ENCODE results near the gene ZNF93.
"Not testable (repeated sequence)": the region's sequence is repeated elsewhere in the genome, so short reads cannot be mapped to it uniquely, and the experiment has no call there.

Gene ZNF93

DNA sequence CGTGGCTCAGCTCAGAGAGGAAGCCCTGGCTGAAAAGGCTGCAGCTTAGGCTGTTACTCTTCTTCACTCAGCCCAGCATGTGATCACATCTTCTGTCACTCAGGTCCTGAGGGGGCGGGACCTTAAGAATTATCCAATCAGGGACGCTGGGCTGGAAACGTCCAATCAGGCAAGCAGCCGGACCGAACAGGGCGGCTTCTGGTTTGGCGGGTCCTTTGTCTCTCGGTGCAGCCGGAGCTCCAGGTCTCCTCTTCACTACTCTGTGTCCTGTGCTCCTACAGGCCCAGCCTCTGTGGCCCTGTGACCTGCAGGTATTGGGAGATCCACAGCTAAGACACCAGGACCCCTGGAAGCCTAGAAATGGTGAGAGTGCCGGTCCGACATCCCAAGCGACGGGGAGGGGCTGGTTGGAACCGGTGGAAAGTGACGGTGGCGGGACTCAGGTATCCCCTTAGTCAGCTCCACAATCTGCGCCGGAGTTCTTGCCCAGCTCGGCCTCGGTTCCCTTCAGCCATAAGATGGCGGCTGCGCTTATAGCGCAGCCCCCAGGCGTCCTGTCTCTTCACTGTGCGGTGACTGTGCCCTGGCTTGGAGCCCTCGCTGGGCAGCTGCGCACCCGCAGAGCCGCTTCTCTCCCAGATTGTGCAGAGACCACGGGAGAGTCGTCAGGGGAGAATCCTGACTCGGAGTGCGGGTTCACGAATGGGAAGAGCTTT is at the start of gene ZNF93:
Gene ZNF93 (plus strand): TSS at position 218 of the 716 bp plus-strand sequence. CDS start 143 bp downstream, at position 361.
- peak; percentile 48 to 53 for DNase-seq
- no peak for TF ChIP-seq GATA1 (IDR thresholded peaks at IDR 0.05; ENCODE audit: low read depth, low read length)
- TF ChIP-seq POLR2A (IDR thresholded peaks at IDR 0.05; ENCODE audit: low read length): no peak

DNA sequence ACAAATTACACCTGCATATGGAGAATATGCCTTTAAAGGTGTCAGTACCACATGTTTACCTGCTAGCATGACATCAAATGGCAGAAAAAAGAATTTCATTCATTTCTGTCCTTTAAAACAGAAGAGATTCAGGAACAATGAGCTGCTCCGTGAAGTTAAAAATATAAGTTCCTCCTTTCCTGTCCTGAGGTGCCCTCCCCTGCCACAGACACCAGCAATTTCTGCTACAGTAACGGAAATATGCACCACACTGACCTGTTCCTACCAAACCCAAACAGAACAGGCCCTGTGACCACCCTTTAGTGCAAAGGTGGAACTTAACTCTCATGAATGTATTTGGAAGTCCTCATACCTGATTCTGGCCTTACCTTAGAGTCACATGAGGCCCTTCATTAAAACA is 49.0 kb upstream of the ZNF93 start:
- DNase-seq: not testable (repeated sequence)

DNA sequence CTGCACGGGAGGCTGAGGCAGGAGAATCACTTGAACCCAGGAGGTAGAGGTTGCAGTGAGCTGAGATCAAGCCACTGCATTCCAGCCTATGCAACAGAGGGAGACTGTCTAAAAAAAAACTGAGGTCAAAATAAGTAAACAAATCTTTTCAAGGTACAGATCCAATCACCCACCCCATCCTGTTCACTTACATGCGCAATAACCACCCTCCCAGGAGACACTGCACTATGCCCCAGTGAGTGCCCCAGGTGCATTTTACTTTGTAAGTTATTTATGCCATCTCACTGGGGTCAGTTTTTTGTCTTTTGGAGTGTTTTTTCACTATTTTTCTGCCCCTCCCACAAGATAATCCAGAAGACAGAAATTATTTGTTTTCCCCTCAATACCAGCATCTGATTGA is 42.0 kb upstream of the ZNF93 start:
- TF ChIP-seq POLR2A (IDR thresholded peaks at IDR 0.05; ENCODE audit: low read length): no peak
- TF ChIP-seq GATA1 (IDR thresholded peaks at IDR 0.05; ENCODE audit: low read depth, low read length): no peak
- no peak for DNase-seq

DNA sequence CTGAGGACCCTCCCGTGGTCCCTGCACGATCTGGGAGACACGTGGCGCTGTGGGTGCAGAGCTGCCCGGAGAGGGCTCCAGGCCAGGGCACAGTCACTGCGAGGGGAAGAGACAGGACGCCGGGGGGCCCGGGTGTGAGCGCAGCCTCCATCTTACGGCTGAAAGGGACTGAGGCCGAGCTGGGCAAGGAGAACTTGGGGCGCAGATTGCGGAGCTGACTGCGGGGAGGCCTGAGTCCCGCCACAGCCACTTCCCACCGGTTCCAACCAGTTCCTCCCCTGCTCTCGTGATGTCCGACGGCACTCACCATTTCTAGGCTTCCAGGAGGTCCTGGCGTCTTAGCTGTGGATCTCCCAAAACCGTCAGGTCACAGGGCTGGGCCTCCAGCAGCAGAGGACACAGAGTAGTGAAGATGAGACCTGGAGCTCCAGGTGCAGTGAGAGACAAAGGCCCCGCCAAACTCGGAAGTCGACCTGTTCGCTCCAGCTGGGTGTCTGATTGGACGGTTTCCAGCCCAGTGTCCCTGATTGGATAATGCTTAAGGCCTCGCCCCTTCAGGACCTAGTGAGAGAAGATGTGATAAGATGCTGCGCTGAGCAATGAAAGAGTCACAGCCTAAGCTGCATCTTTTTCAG is 39.9 kb upstream of the ZNF93 start:
- DNase-seq: no peak
- TF ChIP-seq POLR2A (IDR thresholded peaks at IDR 0.05; ENCODE audit: low read length) (no peak), GATA1 (IDR thresholded peaks at IDR 0.05; ENCODE audit: low read depth, low read length) (no peak)

DNA sequence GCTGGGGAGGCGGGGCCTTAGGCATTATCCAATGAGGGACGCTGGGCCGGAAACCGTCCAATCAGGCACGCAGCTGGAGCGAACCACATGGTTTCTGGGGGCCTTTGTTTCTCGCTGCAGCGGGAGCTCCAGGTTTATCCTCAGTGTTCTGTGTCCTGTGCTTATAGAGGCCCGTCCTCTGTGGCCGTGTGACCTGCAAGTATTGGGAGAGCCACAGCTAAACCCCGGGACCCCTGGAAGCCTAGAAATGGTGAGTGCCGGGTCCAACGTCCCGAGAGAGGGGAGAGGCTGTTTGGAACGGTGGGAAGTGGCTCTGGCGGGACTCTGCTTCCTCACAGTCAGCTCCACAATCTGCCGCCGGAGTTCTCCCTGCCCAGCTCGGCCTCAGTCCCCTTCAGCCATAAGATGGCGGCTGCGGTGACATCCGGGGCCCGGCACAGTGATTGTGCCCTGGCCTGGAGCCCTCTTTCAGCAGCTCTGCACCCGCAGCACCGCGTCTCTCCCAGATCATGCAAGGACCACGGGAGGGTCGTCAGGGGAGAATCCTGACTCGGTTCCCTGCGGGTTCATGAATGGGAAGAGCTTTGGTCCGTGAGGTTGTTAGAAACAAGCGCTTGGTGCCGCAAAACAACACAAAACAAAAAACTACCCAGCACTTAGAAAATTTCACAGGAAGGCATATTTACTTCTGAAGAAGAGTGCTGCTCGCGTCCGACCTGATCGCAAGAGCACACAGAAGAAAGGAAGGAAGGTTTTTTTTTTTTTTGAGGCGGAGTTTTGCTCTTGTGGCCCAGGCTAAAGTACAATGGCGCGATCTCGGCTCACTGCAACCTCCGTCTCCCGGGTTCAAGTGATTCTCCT is 34.8 kb upstream of the ZNF93 start, which contains the start of gene ZNF253:
Gene ZNF253 (plus strand): TSS at position 133 of the 861 bp plus-strand sequence. CDS start 115 bp downstream, at position 248.
- TF ChIP-seq POLR2A (IDR thresholded peaks at IDR 0.05; ENCODE audit: low read length) (peak; percentile 71), GATA1 (IDR thresholded peaks at IDR 0.05; ENCODE audit: low read depth, low read length) (no peak)
- peak; percentile 85 to 87 for DNase-seq

DNA sequence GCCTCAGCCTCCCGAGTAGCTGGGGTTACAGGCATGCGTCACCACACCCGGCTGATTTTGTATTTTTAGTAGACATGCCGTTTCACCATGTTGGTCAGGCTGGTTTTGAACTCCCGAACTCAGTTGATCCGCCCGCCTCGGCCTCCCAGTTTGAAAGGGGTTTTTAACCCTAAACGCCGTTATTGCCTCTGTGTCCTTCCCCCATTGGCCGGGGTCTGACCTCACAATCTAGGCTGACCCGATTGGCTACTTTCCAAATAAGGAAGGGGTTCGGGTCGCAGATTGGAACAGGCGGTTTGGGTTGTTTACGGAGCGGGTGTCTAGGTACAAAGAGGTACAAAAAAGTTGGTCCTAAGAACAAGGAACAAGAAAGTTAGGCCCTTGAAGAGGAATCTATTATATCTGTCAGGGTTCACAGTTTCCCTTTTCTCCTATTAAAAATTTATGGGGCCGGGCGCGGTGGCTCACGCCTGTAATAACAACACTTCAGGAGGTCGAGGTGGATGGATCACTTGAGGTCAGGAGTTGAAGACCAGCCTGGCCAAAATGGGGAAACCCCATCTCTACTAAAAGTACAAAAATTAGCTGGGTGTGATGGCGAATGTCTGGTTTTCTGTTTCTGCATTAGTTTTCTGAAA is 34.0 kb upstream of the ZNF93 start:
- no peak for TF ChIP-seq GATA1 (IDR thresholded peaks at IDR 0.05; ENCODE audit: low read depth, low read length)
- TF ChIP-seq POLR2A (IDR thresholded peaks at IDR 0.05; ENCODE audit: low read length): no peak
- peak; percentile 22 to 27 for DNase-seq

DNA sequence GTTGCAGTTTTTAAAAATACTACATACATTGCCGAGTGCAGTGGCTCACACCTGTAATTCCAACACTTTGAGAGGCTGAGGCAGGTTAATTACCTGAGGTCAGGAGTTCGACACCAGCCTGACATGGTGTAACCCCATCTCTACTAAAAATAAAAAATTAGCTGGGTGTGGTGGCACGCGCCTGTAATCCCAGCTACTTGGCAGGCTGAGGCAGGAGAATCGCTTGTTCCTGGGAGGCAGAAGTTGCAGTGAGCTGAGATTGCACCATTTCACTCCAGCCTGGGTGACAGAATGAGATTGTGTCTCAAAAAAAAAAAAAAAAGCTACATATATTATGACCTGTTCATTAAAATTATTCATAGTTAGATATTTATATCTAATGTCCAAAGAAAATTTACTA is 30.7 kb upstream of the ZNF93 start:
- DNase-seq: not testable (repeated sequence)

DNA sequence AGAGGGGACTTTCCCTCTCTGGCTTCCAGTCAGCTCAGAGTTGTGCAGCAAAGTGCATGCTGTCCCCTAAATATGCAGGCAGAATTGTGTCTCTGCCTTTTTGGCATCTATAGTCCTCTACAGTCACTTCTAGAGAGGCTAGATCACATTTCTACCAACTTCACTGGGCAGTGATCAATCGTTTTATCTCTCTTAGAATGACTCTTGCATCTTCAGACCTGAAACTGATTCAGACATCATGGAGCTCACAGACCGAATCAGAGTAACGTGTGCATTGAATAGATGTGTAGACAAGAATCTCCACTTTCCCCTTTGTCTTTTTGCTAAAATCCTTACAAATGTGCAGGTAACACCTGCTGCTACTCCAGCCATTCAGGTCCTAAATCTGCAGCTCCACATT is 28.8 kb upstream of the ZNF93 start:
- TF ChIP-seq GATA1 (IDR thresholded peaks at IDR 0.05; ENCODE audit: low read depth, low read length) (no peak), POLR2A (IDR thresholded peaks at IDR 0.05; ENCODE audit: low read length) (no peak)
- no peak for DNase-seq

DNA sequence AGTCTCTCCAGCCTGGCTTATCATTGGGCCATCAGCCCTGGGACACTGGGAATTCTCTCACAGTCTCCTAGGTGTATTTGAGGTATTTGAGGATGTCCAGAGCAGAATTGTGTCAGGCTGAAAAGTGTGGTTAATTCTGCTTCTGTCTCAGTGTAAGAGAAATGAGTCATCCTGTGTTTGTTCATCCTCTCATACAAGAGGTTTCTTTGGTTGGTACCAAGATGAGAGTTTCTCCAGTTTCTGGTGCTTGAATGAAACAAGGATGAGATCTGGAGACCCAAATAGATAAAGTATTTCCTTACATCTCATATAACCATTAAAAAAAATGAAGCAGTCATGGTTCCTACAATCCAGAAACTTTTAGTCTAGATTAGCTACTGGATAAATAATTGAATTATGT is 27.4 kb upstream of the ZNF93 start:
- TF ChIP-seq GATA1 (IDR thresholded peaks at IDR 0.05; ENCODE audit: low read depth, low read length): no peak
- no peak for TF ChIP-seq POLR2A (IDR thresholded peaks at IDR 0.05; ENCODE audit: low read length)
- DNase-seq: no peak

DNA sequence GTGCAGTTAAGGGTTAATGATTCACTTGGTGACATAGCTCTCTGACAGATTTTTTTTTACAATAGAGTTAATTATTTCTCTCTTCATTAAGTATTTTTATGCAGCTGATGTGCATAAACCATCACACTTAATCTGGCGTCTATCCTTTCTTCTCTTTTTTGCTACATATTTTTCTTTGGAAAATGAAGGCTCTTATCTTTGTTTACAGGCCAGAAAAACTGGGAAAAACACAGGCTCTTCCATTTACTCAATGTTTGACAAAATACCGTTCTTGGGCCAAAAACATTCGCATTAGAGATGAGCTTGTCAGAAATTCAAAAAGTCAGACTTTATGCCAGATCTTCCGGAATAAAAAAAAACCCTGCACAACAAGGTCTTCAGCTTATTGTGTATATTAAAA is 23.0 kb upstream of the ZNF93 start:
- TF ChIP-seq GATA1 (IDR thresholded peaks at IDR 0.05; ENCODE audit: low read depth, low read length) (no peak), POLR2A (IDR thresholded peaks at IDR 0.05; ENCODE audit: low read length) (no peak)
- no peak for DNase-seq

DNA sequence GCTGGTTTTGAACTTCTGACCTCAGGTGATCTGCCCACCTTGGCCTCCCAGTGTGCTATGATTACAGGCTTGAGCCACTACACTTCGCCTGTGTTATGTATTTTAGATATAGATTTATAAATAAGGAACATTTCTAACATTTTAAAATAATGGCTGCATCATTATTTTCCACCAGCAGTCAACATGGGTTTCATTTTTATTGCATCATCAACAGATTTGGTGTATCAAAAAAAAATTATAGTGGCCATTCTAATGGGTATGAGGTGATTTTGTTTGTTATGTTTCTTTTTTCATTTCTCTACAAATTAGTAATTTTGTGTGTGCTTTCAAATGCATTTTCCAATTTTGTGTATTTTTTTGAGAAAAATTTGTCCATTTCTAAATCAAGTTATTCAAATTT is 16.2 kb upstream of the ZNF93 start:
- TF ChIP-seq POLR2A (IDR thresholded peaks at IDR 0.05; ENCODE audit: low read length) (no peak), GATA1 (IDR thresholded peaks at IDR 0.05; ENCODE audit: low read depth, low read length) (no peak)
- DNase-seq: no peak

DNA sequence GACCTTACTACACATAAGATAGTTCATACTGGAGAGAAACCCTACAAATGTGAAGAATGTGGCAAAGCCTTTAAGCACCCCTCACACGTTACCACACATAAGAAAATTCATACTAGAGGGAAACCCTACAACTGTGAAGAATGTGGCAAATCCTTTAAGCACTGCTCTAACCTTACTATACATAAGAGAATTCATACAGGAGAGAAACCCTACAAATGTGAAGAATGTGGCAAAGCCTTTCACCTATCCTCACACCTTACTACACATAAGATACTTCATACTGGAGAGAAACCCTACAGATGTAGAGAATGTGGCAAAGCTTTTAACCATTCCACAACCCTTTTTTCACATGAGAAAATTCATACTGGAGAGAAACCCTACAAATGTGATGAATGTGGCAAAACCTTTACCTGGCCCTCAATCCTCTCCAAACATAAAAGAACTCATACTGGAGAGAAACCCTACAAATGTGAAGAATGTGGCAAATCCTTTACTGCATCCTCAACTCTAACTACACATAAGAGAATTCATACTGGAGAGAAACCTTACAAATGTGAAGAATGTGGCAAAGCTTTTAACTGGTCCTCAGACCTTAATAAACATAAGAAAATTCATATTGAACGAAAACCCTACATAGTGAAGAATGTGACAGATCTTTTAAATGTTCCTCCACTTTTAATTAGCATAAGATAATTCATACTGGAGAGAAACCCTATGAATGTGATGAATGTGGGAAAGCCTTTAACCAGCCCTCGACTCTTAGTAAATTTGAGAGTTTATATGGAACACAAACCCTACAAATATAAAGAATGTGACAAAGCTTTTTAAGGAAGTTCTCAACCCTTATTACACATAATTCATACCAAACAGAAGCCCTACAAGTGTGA is 8.4 kb upstream of the ZNF93 start:
- not testable (repeated sequence) for DNase-seq

DNA sequence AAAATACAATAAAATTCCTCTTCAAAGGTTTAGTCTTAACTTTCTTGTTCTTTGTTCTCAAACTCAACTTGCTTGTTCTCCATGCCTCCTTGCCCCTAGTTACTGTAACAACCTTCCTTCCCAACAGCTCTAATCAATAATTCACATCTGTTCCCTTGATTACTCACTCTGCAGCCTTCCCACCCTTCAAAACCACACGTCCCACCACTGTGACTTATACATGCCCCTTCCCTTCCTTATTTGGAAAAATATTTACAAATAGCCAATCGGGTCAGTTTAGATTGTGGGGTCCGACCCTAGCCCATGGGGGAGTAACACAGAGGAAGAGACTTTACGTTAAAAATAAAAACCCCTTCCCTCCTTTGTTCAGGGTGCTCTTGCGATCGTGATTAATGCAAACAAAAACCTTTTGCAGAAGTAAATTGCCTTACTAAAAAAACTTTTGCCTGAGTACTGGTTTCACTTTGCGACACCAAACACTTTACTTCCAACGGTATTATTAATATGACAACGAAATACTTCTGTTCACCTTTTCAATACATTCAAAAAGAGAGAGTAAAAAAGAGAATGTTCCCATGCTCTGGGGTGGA is 512 bp upstream of the ZNF93 start:
- DNase-seq: no peak
- TF ChIP-seq GATA1 (IDR thresholded peaks at IDR 0.05; ENCODE audit: low read depth, low read length): no peak
- no peak for TF ChIP-seq POLR2A (IDR thresholded peaks at IDR 0.05; ENCODE audit: low read length)

DNA sequence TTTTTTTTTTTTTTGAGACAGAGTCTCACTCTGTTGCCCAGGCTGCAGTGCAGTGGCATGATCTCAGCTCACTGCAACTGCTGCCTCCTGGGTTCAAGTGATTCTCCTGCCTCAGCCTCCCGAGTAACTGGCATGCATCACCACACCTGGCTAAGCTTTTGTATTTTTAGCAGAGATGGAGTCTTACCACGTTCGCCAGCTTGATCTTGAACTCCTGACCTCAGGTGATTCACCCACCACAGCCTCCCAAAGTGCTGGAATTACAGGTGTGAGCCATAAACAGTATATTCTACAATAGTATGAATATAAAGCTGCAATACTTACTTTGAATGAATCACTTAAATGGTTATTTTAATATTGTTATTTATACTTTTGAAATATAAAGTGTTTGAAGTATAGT is 6.8 kb downstream of the ZNF93 start:
- DNase-seq: not testable (repeated sequence)
